GDM1 (cell line): ENCODE results near the gene WWP2.
"Not testable (repeated sequence)": the region's sequence is repeated elsewhere in the genome, so short reads cannot be mapped to it uniquely, and the experiment has no call there.

ENCODE experiments used
- DNase-seq: peaks from one replicate; lab custom pipeline; 2025; lab: John Stamatoyannopoulos, UW

WWP2 gene

DNA sequence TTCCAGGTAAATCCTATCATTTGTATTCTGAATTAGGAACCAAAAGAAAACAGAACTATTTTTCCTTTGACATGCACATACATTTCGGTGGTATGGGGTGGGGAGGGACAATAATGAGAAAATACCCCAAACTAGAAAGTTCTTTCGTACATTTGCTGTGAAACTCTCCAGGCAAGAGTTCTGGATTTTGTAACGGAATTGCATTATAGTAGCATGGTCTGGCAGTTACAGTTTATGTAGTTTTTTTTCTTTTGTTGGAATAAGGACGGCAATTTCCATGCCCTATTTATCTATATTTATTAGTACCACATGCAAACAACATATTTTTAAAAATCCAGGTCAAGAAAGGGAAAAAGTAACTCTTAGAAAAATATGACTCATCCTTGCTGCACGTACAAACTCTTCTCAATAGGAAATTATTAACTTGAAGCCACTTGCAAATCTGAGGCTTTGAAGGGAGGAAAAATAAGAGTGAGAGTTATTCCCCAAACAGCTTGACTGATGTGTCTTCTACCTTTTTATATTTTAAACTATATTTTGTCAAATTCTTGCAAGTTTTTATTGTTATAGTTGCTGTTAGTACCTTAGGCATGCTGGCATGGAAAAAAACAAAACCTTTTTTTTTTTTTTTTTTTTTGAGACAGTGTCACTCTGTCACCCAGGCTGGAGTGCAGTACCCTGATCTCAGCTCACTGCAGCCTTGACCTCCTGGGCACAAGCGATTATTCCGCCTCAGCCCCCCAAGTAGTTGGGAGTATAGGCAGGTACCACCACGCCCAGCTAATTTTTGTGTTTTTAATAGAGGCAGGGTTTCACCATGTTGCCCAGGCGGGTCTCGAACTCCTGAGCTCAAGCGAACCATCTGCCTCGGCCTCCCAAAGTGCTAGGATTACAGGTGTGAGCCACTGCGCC, 69.3 kb downstream of the WWP2 start:
- DNase-seq = no peak

DNA sequence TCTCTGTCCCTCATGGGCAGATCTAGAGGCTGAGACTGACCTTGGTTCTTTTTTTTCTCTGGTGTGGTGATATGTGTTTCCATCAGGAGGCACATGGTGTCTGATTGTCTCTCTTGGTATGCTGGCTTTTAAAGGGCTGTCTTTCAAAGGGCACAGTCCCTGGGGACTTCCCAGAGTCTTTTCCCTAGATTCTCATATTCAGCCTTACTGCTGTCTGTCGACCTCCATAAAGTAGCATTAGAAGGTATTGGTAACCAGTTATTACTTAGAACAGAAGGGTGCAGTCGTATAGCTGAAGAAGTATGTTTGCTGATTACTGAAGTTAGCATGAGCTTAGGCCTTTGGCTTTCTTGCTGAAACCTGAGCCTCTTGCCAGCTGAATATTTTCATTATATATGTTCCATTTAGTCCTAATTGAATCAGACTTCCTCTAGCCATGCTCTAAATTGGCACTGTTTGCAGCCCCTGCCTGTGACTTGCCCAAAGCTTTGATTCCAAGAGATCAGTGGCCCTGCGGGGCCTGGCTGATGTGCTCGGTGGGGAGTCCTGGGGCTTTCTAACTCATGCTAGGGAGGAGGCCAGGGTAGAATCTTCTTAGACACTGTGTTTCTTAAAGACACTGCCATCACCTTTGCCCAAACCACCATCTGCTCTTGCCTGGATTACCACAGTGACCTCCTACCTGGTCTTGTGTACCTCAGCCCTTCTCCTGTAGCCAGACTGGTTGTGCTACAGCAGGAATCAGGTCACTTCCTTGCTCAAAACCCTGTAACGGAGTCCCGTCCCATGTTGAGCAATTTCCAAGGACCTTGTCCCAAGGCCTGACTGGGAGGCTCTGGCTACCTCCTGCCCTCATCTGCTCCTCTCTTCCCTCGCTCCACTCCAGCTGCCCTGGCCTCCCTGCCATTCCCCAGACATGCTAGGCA, 71.5 kb downstream of the WWP2 start:
- DNase-seq = no peak

- no peak for DNase-seq
Measured at GRCh38 chr16:69834807-69835466, 72.8 kb downstream of the WWP2 start.

DNA sequence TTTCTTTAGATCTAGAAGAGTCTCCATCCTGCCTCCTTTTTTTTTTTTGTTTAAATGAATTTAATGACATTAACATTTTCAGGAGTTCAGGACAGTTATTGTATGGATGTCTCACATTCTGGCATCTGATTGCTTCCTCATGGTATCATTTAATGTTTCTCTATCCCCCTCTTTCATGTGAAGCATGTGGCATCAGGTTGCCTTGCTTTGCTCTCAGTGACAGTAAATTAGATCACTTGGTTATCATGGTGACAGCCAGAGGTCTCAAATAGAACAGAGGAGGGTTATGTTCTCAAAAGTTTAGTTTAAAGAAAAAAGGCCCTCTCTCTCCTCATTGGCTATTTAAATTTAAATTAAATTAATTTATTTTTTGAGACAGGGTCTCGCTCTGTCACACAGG, 74.1 kb downstream of the WWP2 start:
- no peak for DNase-seq

DNA sequence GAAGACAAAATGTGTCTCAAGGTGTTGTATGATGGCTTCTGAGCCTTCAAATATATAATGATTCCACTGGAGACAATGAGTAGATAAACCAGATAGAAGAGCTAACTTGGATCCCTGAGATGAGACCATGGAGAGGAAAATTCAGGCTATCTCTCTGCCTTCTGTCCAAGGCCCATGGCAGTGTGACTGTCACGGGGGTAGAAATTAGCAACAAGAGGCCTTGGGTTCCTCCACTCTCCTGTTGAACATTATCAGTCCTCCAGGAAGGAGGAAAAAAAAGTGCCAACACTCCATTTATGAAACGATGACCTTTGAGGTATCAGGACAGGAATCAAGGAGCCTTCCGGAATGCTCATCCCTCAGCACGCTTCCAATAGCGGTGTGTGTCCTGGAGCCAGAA, 75.2 kb downstream of the WWP2 start:
- no peak for DNase-seq

DNA sequence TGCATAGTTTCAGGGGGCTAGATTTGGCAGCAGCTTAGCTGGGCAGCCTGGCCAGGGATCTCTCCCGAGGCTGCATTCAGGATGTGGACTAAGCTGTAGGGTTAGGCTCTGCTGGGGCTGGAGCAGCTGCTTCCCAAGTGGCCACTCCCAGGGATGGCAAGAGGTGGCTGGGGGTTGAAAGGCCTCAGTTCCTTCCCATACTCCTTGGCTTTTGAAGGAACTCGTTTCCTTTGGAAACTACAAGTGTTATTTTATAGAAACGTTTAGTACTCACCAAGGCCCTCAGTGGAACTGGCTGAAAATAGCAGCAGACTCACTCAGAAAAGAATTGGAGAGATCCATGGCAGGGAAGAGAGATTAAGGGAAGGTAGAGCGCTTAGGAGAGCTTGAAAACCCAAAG, 76.4 kb downstream of the WWP2 start:
- no peak for DNase-seq

DNA sequence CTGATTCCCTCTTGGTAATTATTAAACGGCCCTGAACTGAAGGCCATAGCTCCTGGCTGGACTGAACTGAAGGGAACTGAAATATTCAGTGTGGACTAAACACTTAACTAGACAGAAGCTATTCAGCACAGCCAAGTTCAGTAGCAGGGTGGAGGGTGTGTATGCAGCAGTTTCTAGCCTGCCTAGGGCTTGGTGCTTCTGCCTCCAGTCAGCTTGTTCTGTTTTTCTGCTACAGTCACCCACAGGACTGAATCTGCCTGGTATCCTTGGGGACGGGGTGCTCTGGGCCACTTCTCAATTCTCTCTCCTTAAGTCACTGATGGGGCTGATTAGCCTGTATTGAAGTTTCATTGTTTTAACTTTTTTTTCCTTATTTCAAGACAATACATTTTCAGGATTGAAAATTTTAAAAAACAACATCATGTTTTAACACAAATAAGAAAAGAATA, 77.1 kb downstream of the WWP2 start:
- DNase-seq = no peak

GRCh38 chr16:69839798-69840409, 77.8 kb downstream of the WWP2 start:
- no peak for DNase-seq

DNA sequence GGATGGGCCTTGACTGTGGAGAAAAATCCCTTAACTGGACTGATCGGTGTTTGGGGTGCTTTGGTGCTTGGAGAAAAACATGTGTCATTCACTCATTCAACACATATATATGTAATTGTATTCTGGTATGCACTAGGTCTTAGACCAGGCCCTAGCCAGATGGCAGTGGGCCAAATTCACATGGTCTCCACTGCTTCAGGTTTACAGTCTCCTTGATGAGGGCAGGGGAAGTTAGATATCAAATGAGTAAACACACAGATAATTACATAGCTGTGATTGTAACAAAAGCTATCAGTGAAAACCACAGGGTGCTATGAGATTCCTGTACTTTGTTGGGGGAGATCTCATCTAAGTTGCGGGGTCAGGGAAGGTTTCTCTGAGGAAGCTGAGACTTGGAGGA, 78.8 kb downstream of the WWP2 start:
- DNase-seq = no peak

- DNase-seq = no peak
Measured at GRCh38 chr16:69844441-69844840, 82.3 kb downstream of the WWP2 start.

DNA sequence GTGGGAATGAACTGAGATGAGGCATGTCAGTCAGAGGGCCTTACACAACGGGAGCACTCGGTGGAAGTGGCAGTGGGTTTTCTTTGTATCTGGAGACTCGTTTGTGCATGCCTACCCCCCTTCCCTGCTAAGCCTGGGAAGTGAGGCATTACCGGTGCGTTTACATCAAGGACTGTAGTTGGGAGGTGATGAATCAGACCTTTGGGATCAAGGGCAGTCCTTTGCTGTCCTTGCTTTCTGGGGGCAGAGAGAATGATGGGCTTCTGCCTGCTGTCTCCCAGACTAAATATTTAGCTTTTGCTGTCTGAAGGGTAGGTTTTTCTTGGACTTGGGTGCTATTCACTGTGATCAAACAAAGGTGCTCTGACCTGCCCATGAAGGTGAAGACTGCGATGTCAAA, 83.0 kb downstream of the WWP2 start:
- DNase-seq = no peak

- DNase-seq = no peak
Measured at GRCh38 chr16:69847643-69848042, 85.5 kb downstream of the WWP2 start.

DNA sequence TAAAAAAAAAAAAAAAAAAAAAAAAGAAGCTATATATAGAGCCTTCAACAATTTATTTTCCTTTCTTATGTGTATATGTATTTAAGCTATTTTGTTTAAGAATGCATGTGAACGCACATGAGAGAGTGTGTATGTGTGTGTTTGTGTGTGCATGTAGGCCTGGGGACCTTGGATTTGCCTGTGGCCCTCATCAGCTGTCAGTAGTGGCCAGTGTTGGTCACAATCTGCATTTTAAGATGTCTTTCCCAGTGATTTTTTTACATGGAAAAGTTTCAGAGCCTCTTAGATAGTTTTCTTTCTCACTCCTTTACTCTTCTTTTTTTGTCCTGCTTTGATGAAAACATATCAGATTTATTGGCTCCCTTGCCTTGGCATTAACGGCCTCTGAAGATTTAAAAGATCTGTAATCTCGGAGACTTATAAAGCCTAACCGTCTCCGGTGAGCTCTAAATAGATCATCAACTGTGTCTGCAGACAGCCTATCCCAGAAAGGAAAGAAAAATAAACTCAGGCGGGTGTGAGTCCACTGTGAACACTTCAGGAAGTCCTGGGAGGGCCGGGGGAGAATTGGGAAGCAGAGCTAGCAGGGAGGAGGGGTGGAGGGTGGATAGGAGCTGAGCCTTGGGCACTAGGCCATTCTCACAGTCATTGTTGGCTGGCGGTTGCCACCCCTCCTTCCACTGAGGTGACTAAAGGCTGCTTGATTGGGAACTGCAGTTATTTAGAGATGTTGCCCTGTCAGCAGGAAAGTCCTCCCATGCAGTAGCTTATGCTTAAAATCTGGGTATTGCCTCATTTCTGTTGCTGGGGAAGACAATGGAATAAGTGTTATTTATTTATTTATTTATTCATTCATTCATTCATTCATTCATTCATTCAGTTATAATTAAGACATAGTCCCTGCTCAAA, 86.8 kb downstream of the WWP2 start:
- DNase-seq = no peak

DNA sequence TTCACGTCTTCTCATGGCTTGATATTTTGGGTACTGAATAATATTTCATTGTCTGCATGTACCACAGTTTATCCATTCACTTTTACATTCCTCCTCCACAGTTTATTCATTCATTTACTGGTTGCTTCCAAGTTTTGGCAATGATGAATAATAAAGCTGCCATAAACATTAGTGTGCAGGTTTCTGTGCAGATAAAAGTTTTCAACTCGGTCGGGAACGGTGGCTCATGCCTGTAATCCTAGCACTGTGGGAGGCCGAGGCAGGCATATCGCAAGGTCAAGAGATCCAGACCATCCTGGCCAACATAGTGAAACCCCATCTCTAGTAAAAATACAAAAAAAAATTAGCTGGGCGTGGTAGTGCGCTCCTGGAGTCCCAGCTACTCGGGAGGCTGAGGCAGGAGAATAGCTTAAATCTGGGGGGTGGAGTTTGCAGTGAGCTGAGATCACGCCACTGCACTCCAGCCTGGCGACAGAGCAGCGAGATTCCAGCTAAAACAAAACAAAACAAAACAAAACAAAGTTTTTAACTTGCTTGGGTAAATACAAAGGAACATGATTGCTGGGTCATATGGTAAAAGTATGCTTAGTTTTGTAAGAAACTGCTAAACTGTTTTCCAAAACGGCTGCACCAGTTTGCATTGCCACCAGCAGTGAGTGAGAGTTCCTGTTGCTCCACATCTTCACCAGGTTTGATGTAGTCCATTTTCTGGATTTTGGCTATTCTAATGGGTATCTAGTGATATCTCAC, 89.5 kb downstream of the WWP2 start:
- DNase-seq = no peak

- DNase-seq = no peak
Measured at GRCh38 chr16:69852815-69853214, 90.7 kb downstream of the WWP2 start.

GRCh38 chr16:69853481-69853880, 91.3 kb downstream of the WWP2 start:
- no peak for DNase-seq

DNA sequence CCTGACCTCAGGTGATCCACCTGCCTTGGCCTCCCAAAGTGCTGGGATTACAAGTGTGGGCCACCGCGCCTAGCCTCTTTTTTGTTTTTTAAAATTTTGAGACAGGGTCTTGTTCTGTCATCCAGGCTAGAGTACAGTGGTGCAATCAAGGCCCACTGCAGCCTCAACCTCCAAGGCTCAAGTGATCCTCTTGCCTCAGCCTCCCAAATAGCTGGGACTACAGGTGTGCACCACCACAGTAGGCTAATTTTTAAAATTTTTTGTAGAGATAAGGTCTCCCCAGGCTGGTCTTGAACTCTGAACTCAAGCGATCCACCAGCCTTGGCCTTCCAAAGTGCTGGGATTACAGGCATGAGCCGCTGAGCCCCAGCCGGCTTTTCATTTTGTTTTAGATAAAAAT, 92.6 kb downstream of the WWP2 start:
- DNase-seq = not testable (repeated sequence)

DNA sequence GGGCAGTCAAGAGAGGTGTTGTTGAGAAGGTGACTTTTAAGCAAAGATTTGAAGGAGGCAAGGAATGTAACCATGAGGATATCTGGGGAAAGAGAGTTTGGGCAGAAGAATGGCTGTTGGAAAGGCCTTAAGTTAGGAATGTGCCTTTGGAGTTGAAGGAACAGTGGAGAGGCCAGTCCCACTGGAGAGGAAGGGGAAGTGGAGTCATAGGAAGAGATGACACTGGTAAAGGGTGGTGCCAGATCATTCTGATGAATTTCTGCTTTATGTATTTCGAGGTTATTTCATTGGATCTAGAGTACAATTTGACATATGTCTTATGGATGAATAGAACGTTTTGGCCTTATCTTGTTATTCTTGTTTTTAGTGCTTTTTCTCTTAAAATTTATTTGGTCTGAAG, 93.5 kb downstream of the WWP2 start:
- no peak for DNase-seq

- no peak for DNase-seq
Measured at GRCh38 chr16:69858191-69859104, 96.3 kb downstream of the WWP2 start.
